Esophagus squamous epithelium (tissue), 4 donors: ENCODE data around the gene PRSS56.

Experiments
- CTCF ChIP-seq, 6 experiments: fragments of 450-650 bp in 4 of 6; fragments of 200-600 bp in 2 of 6; sonication (generic) in 2 of 6; IDR thresholded peaks; one replicate each; pipeline ENCODE4 v1.5.1; 2016 to 2019; ENCODE audit warnings: antibody characterized with exemption in 6 of 6, mild to moderate bottlenecking in 4 of 6, moderate library complexity in 4 of 6
- POLR2A ChIP-seq, 4 donors: fragments of 450-650 bp; IDR thresholded peaks; one replicate each; pipeline ENCODE4 v1.6.1; 2017; ENCODE audit warnings: antibody characterized with exemption in 4 of 4, mild to moderate bottlenecking in 4 of 4, moderate library complexity in 3 of 4

- TF ChIP-seq CTCF (IDR thresholded peaks at IDR 0.05), result no peak
- TF ChIP-seq POLR2A (IDR thresholded peaks at IDR 0.05), result no peak
Measured at GRCh38 chr2:232523402-232523681, 3.2 kb downstream of the PRSS56 start.
